ENCODE data around the gene TANGO2. TPM values are rescaled to one million over a fixed set of nuclear protein-coding genes. Genes with fewer than 3 reads are reported as not detected.

The TANGO2 gene
- total and polyA plus RNA-seq, 10 of the 15 experiments (the other 5 are each of a cell fraction or from before 2014, with no cell fraction given): 4.0 to 24.8 (median 20.9) TPM

- DNase-seq (ENCODE audit: low read depth, low spot score) (no peak), ATAC-seq (no peak), FAIRE-seq (no peak)
- in situ Hi-C loops (cut with MboI) (no loop called here), intact Hi-C loops (cut with micrococcal nuclease; ENCODE audit: unreplicated experiment) (no loop called here)
- ChIA-PET POLR2A (no interaction called here), CTCF (no interaction called here), SMC1A (ENCODE audit: uncharacterized antibody, unreplicated experiment) (no interaction called here), RAD21 (ENCODE audit: unreplicated experiment) (no interaction called here)
- TF ChIP-seq NR2F1 (conservative IDR thresholded peaks at IDR 0.05): no peak
- TF ChIP-seq SIN3A (IDR thresholded peaks at IDR 0.05; ENCODE audit: low read depth, low read length): no peak
- H4K20me1 ChIP-seq (ENCODE audit: control insufficient read depth, insufficient read depth): no peaks in the 10 kb centered on the region
- H3K4me3 ChIP-seq: no peak overlapping the region
- WGBS (ENCODE audit: insufficient coverage, insufficient replicate concordance, low lambda C conversion rate, missing lambda C conversion rate): 95% methylated on average over 4 of the region's 4 CpGs
- H3K4me1 ChIP-seq (ENCODE audit: control insufficient read depth, insufficient read depth, low read length): no peaks in the 10 kb centered on the region
- H3K27me3 ChIP-seq (replicated peaks in 1 of 2; ENCODE audit: control insufficient read depth in 2 of 2, insufficient read depth in 2 of 2, low read length in 1 of 2): no peaks in the 10 kb centered on the region
- H3K9ac ChIP-seq (ENCODE audit: control insufficient read depth, insufficient read depth, low read length): no peak overlapping the region
- no TSS peak for BruUV-seq (replicated peaks)
- peaks cover 7% of the 10 kb centered on the region; the same call in 2 of the 3 replicates for H3K9me3 ChIP-seq (replicated peaks; ENCODE audit: control insufficient read depth, insufficient read depth, low read length)
- no peak overlapping the region for H3K4me2 ChIP-seq (ENCODE audit: control insufficient read depth, insufficient read depth)
- no peaks in the 10 kb centered on the region for H3K79me2 ChIP-seq (ENCODE audit: control insufficient read depth, insufficient read depth, low read length)
- peaks cover 0 to 6% of the 10 kb centered on the region in 2 experiments; a peak in 2 of 4 replicates for H3K36me3 ChIP-seq (ENCODE audit: control insufficient read depth in 2 of 2, insufficient read depth in 2 of 2, low read length in 1 of 2)
- H3K27ac ChIP-seq (ENCODE audit: control insufficient read depth, insufficient read depth): no peak overlapping the region
- H2AFZ ChIP-seq (ENCODE audit: control insufficient read depth, low read depth, low read length): no peak overlapping the region
Measured at GRCh38 chr22:20046730-20047129, 25.8 kb downstream of the TANGO2 start.

- Histone ChIP-seq H3K79me2 (ENCODE audit: control insufficient read depth, insufficient read depth, low read length) (no peaks in the 10 kb centered on the region), H3K9ac (ENCODE audit: control insufficient read depth, insufficient read depth, low read length) (no peak overlapping the region), H3K4me1 (ENCODE audit: control insufficient read depth, insufficient read depth, low read length) (no peaks in the 10 kb centered on the region), H3K36me3 (ENCODE audit: control insufficient read depth in 2 of 2, insufficient read depth in 2 of 2, low read length in 1 of 2) (peaks cover 6 to 9% of the 10 kb centered on the region in 2 experiments; a peak in 3 of 4 replicates), H2AFZ (ENCODE audit: control insufficient read depth, low read depth, low read length) (no peak overlapping the region), H4K20me1 (ENCODE audit: control insufficient read depth, insufficient read depth) (no peaks in the 10 kb centered on the region), H3K9me3 (replicated peaks; ENCODE audit: control insufficient read depth, insufficient read depth, low read length) (peaks cover 5% of the 10 kb centered on the region; the same call in 2 of the 3 replicates), H3K4me3 (no peak overlapping the region), H3K27me3 (replicated peaks in 1 of 2; ENCODE audit: control insufficient read depth in 2 of 2, insufficient read depth in 2 of 2, low read length in 1 of 2) (no peaks in the 10 kb centered on the region), H3K27ac (ENCODE audit: control insufficient read depth, insufficient read depth) (no peak overlapping the region), H3K4me2 (ENCODE audit: control insufficient read depth, insufficient read depth) (no peak overlapping the region)
- in situ Hi-C loops (cut with MboI) (no loop called here), intact Hi-C loops (cut with micrococcal nuclease; ENCODE audit: unreplicated experiment) (no loop called here)
- BruUV-seq (replicated peaks): no TSS peak
- DNase-seq (ENCODE audit: low read depth, low spot score) (no peak), ATAC-seq (no peak), FAIRE-seq (no peak)
- 96% methylated on average over 6 of the region's 6 CpGs for WGBS (ENCODE audit: insufficient coverage, insufficient replicate concordance, low lambda C conversion rate, missing lambda C conversion rate)
- RAD21 ChIA-PET (ENCODE audit: unreplicated experiment): no interaction called here
- TF ChIP-seq HSF1 (IDR thresholded peaks at IDR 0.05; ENCODE audit: low read depth, low read length): no peak
- no peak for TF ChIP-seq SIX5 (IDR thresholded peaks at IDR 0.05; ENCODE audit: low read depth, low read length, severe bottlenecking)
- no peak for TF ChIP-seq SMARCA5 (IDR thresholded peaks at IDR 0.05)
- TF ChIP-seq NBN (IDR thresholded peaks at IDR 0.05): no peak
- TF ChIP-seq ZSCAN29 (IDR thresholded peaks at IDR 0.05): no peak
- no peak for TF ChIP-seq E2F4 (IDR thresholded peaks at IDR 0.05; ENCODE audit: low read depth, low read length)
- TF ChIP-seq BACH1 (IDR thresholded peaks at IDR 0.05; ENCODE audit: borderline replicate concordance): no peak
- TF ChIP-seq YY1 (IDR thresholded peaks at IDR 0.05; ENCODE audit: low read depth, low read length): no peak
- no peak for TF ChIP-seq USF2 (IDR thresholded peaks at IDR 0.05; ENCODE audit: borderline replicate concordance, low read depth, low read length)
- TF ChIP-seq IRF5 (IDR thresholded peaks at IDR 0.05; ENCODE audit: borderline replicate concordance): no peak
- CTCF ChIA-PET: interaction anchor here (0.6 kb wide), 1 partner anchor 81 kb away, joined by 3 read pairs; no protein-coding TSS in a partner anchor
- SMC1A ChIA-PET (ENCODE audit: uncharacterized antibody, unreplicated experiment): no interaction called here
- POLR2A ChIA-PET: no interaction called here
Measured at GRCh38 chr22:20051927-20052308, 31.0 kb downstream of the TANGO2 start.
